IMR-90 (cell line): ENCODE data around the gene ARSB. TPM values are rescaled to one million over a fixed set of nuclear protein-coding genes. Genes with fewer than 3 reads are reported as not detected.

ENCODE experiments used
- ATAC-seq: fragments of 200-7000 bp; cut with Tn5 transposase; 2 replicates; pipeline ENCODE4 v1.9.1; 2020; ENCODE audit warnings: low read depth, mild to moderate bottlenecking, moderate library complexity
- BruUV-seq: library from RNA; stranded (reverse); fragments of 400-500 nt; replicated peaks from 2 replicates; lab custom pipeline; 2021; lab: Mats Ljungman, UMichigan
- CTCF ChIA-PET: fragments of 300-600 bp; formaldehyde crosslinking; extraction: SDS; loops from one replicate; lab custom pipeline; 2021; ENCODE audit warnings: antibody characterized with exemption; lab: Yijun Ruan, JAX
- POLR2A ChIA-PET: fragments of 300-600 bp; sonication (Branson Sonifier 250); formaldehyde crosslinking; loops from one replicate; lab custom pipeline; 2022; ENCODE audit warnings: antibody characterized with exemption; ENCODE audit not compliant: unreplicated experiment; lab: Charles Lee
- DNase-seq: peaks from one replicate; pipeline ENCODE4 v3.0.0; 2013
- H2AFZ ChIP-seq: replicated peaks from 2 replicates; pipeline ENCODE3; 2013; ENCODE audit warnings: low read length, mild to moderate bottlenecking; ENCODE audit not compliant: poor library complexity
- H2AK5ac ChIP-seq: 2 replicates; pipeline ENCODE4 v1.6.1; 2013; ENCODE audit warnings: low read depth, low read length, inconsistent platforms
- H2AK9ac ChIP-seq: replicated peaks from 2 replicates; pipeline ENCODE3; 2013; ENCODE audit warnings: mild to moderate bottlenecking, low read depth, low read length, moderate library complexity; ENCODE audit not compliant: poor library complexity
- H2BK120ac ChIP-seq: 2 replicates; pipeline ENCODE4 v1.6.1; 2013; ENCODE audit warnings: low read depth, low read length, inconsistent platforms
- H2BK15ac ChIP-seq: 3 replicates; pipeline ENCODE4 v1.6.1; 2013; ENCODE audit warnings: low read depth, low read length, inconsistent platforms
- H2BK20ac ChIP-seq: 2 replicates; pipeline ENCODE4 v1.6.1; 2013; ENCODE audit warnings: low read depth, mild to moderate bottlenecking, inconsistent platforms, low read length, moderate library complexity
- H2BK5ac ChIP-seq: 2 replicates; pipeline ENCODE4 v1.6.1; 2013; ENCODE audit warnings: mild to moderate bottlenecking, low read depth, low read length, inconsistent platforms; ENCODE audit not compliant: poor library complexity, severe bottlenecking
- H3K14ac ChIP-seq: replicated peaks from 2 replicates; pipeline ENCODE4 v1.6.1; 2013; ENCODE audit warnings: low read depth, low read length, inconsistent platforms
- H3K18ac ChIP-seq: 2 replicates; pipeline ENCODE4 v1.6.1; 2013; ENCODE audit warnings: low read depth, low read length, control low read depth
- H3K23ac ChIP-seq: 2 replicates; pipeline ENCODE4 v1.6.1; 2013; ENCODE audit warnings: low read depth, low read length, inconsistent platforms
- H3K27ac ChIP-seq: 2 replicates; pipeline ENCODE4 v1.5.1; 2013; ENCODE audit warnings: mild to moderate bottlenecking, control low read depth, low read length; ENCODE audit not compliant: insufficient read depth
- H3K27me3 ChIP-seq: 2 replicates; pipeline ENCODE4 v1.6.1; 2013; ENCODE audit warnings: low read length; ENCODE audit not compliant: control insufficient read depth, insufficient read depth
- H3K36me3 ChIP-seq: 2 replicates; pipeline ENCODE4 v1.6.1; 2013; ENCODE audit warnings: low read length, mixed read lengths; ENCODE audit not compliant: control insufficient read depth, insufficient read depth
- H3K4ac ChIP-seq: 2 replicates; pipeline ENCODE4 v1.6.1; 2013; ENCODE audit warnings: low read depth, low read length, inconsistent platforms
- H3K4me1 ChIP-seq: 2 replicates; pipeline ENCODE4 v1.6.1; 2013; ENCODE audit warnings: low read length, mixed read lengths; ENCODE audit not compliant: control insufficient read depth, insufficient read depth
- H3K4me2 ChIP-seq: 2 replicates; pipeline ENCODE4 v1.6.1; 2013; ENCODE audit warnings: low read depth, mild to moderate bottlenecking, control low read depth, low read length, moderate library complexity
- H3K4me3 ChIP-seq: 2 replicates; pipeline ENCODE4 v1.5.1; 2013; ENCODE audit warnings: low read depth, mild to moderate bottlenecking, control low read depth, low read length, moderate library complexity; ENCODE audit not compliant: insufficient read depth
- H3K56ac ChIP-seq: 2 replicates; pipeline ENCODE4 v1.6.1; 2013; ENCODE audit warnings: low read length, inconsistent platforms; ENCODE audit not compliant: insufficient read depth; ENCODE audit errors: extremely low read depth
- H3K79me1 ChIP-seq, 2 experiments: 2 replicates each; pipeline ENCODE4 v1.6.1; 2013; ENCODE audit warnings: low read length in 2 of 2, inconsistent platforms in 1 of 2, low read depth in 1 of 2
- H3K9ac ChIP-seq: 2 replicates; pipeline ENCODE4 v1.6.1; 2013; ENCODE audit warnings: low read depth, low read length, control low read depth
- H3K9me1 ChIP-seq: 2 replicates; pipeline ENCODE4 v1.6.1; 2013; ENCODE audit warnings: low read length, inconsistent platforms; ENCODE audit not compliant: insufficient read depth
- H3K9me3 ChIP-seq: 2 replicates; pipeline ENCODE4 v1.6.1; 2013; ENCODE audit warnings: low read length; ENCODE audit not compliant: control insufficient read depth, insufficient read depth
- H4K20me1 ChIP-seq: 2 replicates; pipeline ENCODE4 v1.6.1; 2013; ENCODE audit warnings: low read length, inconsistent platforms; ENCODE audit not compliant: insufficient read depth
- H4K5ac ChIP-seq: 2 replicates; pipeline ENCODE4 v1.6.1; 2013; ENCODE audit warnings: mild to moderate bottlenecking, low read depth, low read length, control low read depth
- H4K8ac ChIP-seq, 2 experiments: 2 replicates each; pipeline ENCODE4 v1.6.1; 2013; ENCODE audit warnings: low read depth in 2 of 2, low read length in 2 of 2, control low read depth in 1 of 2, inconsistent platforms in 1 of 2
- H4K91ac ChIP-seq: 2 replicates; pipeline ENCODE4 v1.6.1; 2013; ENCODE audit warnings: low read depth, low read length, inconsistent platforms; ENCODE audit not compliant: insufficient read depth
- CEBPB ChIP-seq: IDR thresholded peaks from 2 replicates; pipeline ENCODE4 v1.6.1; 2012; ENCODE audit warnings: low read depth, low read length, improper control_type of control experiment
- CHD1 ChIP-seq: IDR thresholded peaks from 2 replicates; pipeline ENCODE4 v1.6.1; 2012; ENCODE audit warnings: low read depth, low read length, improper control_type of control experiment
- MAZ ChIP-seq: IDR thresholded peaks from 2 replicates; pipeline ENCODE4 v1.6.1; 2012; ENCODE audit warnings: low read depth, mild to moderate bottlenecking, low read length, improper control_type of control experiment, moderate library complexity, borderline replicate concordance
- MXI1 ChIP-seq: IDR thresholded peaks from 2 replicates; pipeline ENCODE4 v1.6.1; 2012; ENCODE audit warnings: low read depth, mild to moderate bottlenecking, low read length, moderate library complexity, borderline replicate concordance
- NFE2L2 ChIP-seq: fragments of 150-350 bp; IDR thresholded peaks from 2 replicates; pipeline ENCODE4 v1.6.1; 2016; ENCODE audit warnings: low read depth, mild to moderate bottlenecking, low read length
- RFX5 ChIP-seq: IDR thresholded peaks from 2 replicates; pipeline ENCODE4 v1.8.0; 2012; ENCODE audit warnings: low read depth, mild to moderate bottlenecking, low read length, moderate library complexity
- WGBS, 2 experiments: methylation state at CpG; one replicate each; pipeline versions ENCODE4 v1.1.5 to v1.1.7; 2013; ENCODE audit warnings: missing lambda C conversion rate in 2 of 2; ENCODE audit not compliant: insufficient read length in 1 of 2; ENCODE audit errors: extremely low coverage in 2 of 2; 5-methylcytosine and 5-hydroxymethylcytosine counted together
- dilution Hi-C: fragments of 300-500 bp; cut with HindIII; formaldehyde crosslinking; loops from one replicate; pipeline ENCODE4 v1.14.3; 2018; ENCODE audit warnings: low sequenced_read_pairs; ENCODE audit not compliant: unreplicated experiment
- in situ Hi-C: fragments of 300-500 bp; cut with MboI; formaldehyde crosslinking; loops from 3 replicates; pipeline ENCODE4 v1.14.3; 2019; ENCODE audit warnings: low sequenced_read_pairs, inconsistent platforms, mixed read lengths
- intact Hi-C: fragments of 100-400 bp; cut with micrococcal nuclease; formaldehyde crosslinking; loops from 2 replicates; pipeline ENCODE4 v1.10.0; 2022
- polyA plus RNA-seq, 3 experiments: library from polyadenylated mRNA; depleted of rRNA; stranded (reverse); fragments of >200 nt; gene quantifications; 2 replicates each; pipeline ENCODE4 v1.2.3, GENCODE V29; 2012; ENCODE audit warnings: low replicate concordance in 1 of 3
- total RNA-seq: library from RNA; depleted of rRNA; stranded (reverse); fragments of >200 nt; gene quantifications from 2 replicates; pipeline ENCODE4 v1.2.3, GENCODE V29; 2012

ARSB gene
- total and polyA plus RNA-seq, 2 of the 4 experiments (the other 2 are of a cell fraction) = 16.0 to 16.3 TPM

DNA sequence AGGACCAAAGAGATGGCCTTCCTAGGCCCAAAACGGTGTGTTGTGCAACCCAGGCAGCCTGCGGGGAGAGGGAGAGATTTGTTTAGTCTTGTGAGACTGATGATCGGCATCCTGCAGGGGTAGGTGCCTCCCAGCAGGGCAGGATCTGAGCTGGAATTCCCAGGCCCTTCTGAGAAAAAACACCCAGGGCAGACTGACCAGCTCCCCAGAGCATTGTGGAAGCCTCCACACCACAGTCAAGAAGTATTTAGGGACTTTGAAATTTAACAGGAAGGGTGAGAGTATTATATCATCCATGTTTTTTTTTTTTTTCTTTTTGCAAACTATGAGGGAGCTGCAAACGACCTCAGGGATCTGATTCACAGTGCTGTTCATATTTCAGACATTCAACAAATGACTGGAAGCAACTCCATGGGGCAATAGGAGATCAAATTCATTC is 232.0 kb downstream of the ARSB start:
- Histone ChIP-seq H3K18ac (peak overlapping the region; percentile 26; the same call in 1 of the 2 replicates), H3K4me2 (no peak overlapping the region), H3K23ac (peak overlapping the region; percentile 33; the same call in 1 of the 2 replicates), H2AK9ac (peak overlapping the region; percentile 33), H2BK15ac (no peak overlapping the region), H3K9ac (no peak overlapping the region), H4K8ac (no peak overlapping the region), H3K9me3 (no peaks in the 10 kb centered on the region), H2AFZ (no peak overlapping the region), H3K4me3 (no peak overlapping the region), H3K27me3 (peaks cover 2% of the 10 kb centered on the region; the same call in 1 of the 2 replicates), H4K5ac (no peak overlapping the region), H3K14ac (no peak overlapping the region), H3K9me1 (peaks cover 9% of the 10 kb centered on the region), H2BK20ac (peak overlapping the region; percentile 17; the same call in 1 of the 2 replicates), H4K91ac (no peak overlapping the region), H3K27ac (peak overlapping the region; percentile 17; the same call in 1 of the 2 replicates), H3K36me3 (no peaks in the 10 kb centered on the region), H4K20me1 (no peaks in the 10 kb centered on the region; the same call in 1 of the 2 replicates), H2AK5ac (peak overlapping the region; percentile 1; the same call in 1 of the 2 replicates), H2BK120ac (no peak overlapping the region), H3K56ac (no peak overlapping the region), H2BK5ac (no peak overlapping the region), H3K4me1 (peaks cover 26% of the 10 kb centered on the region), H3K4ac (no peak overlapping the region), H3K79me1 (no peaks in the 10 kb centered on the region)
- in situ Hi-C loops (no loop called here), intact Hi-C loops (no loop called here), dilution Hi-C loops (no loop called here)
- ChIA-PET CTCF (interaction anchor here (0.7 kb wide), 1 partner anchor 9 kb away, joined by 4 read pairs; no protein-coding TSS in a partner anchor), POLR2A (no interaction called here)
- peak; percentile 68 for DNase-seq
- no TSS peak for BruUV-seq
- no peak for TF ChIP-seq MXI1
- TF ChIP-seq RFX5 = no peak
- no peak for TF ChIP-seq NFE2L2
- TF ChIP-seq CHD1 = no peak
- 0 out of 2 replicates have a peak, but pooled peaks have one; percentile 21 for TF ChIP-seq MAZ
- peak; percentile 86 for TF ChIP-seq CEBPB
- peak; percentile 67 for ATAC-seq
- WGBS, 2 experiments = no CpG with 5 or more reads among the region's 4 CpGs
